ENCODE data around the gene ASCL3.

DNA sequence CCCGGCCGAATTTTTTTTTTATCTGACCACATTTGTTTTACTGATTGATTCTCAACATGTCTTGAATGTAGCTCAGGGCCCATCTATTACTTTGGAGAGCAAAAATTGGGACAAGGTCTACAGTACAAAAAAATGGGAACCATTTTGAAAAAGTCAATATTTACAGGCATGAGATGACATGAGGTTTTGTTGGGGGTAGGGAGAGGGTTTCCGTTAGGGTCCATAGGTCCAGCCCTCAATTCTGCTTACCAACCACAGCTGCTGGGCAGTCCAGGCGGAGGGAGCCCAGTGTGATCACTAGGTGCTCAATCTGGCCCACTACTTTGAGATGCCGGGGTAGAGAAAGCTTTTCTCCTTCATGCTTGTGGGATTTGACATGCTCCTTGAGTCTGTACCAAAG, 42.6 kb upstream of the ASCL3 start:
- TF ChIP-seq, protein P1, sequence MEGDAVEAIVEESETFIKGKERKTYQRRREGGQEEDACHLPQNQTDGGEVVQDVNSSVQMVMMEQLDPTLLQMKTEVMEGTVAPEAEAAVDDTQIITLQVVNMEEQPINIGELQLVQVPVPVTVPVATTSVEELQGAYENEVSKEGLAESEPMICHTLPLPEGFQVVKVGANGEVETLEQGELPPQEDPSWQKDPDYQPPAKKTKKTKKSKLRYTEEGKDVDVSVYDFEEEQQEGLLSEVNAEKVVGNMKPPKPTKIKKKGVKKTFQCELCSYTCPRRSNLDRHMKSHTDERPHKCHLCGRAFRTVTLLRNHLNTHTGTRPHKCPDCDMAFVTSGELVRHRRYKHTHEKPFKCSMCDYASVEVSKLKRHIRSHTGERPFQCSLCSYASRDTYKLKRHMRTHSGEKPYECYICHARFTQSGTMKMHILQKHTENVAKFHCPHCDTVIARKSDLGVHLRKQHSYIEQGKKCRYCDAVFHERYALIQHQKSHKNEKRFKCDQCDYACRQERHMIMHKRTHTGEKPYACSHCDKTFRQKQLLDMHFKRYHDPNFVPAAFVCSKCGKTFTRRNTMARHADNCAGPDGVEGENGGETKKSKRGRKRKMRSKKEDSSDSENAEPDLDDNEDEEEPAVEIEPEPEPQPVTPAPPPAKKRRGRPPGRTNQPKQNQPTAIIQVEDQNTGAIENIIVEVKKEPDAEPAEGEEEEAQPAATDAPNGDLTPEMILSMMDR (IDR thresholded peaks at IDR 0.05), result no peak
- no peak for TF ChIP-seq POLR2A (IDR thresholded peaks at IDR 0.05)

Data from thyroid gland (tissue), 4 donors.